Measurements from ENCODE around the gene GLOD5. TPM values are rescaled to one million over a fixed set of nuclear protein-coding genes. Genes with fewer than 3 reads are reported as not detected.

The GLOD5 gene
- total and polyA plus RNA-seq, 2 of the 4 experiments (the other 2 are of a cell fraction), result not detected

DNA sequence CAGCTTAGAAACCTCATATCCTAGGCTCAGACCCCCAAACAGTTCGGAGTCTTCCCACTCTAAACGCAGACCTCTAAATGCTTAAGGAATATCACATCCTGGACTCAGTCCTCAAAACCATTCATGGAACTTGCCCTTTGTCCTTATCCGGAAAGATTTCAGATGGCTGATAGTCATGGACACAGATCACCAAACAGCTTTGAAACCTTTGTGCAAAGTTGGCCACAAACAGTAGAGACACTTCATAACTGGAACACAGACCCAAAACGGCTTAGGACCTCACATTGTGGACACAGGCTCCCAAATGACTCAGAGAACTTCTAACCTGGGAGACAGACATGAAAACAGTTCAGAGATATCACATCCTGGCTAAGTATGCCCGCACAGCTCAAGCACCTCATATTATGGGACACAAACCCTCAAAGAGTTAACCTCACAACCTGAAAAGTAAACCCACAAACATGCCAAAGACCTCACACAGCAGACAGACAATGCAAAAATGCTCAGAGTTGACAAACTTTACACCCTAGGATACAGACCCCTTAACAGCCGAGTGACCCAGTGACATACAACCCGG, 49.5 kb upstream of the GLOD5 start:
- H3K9me3 ChIP-seq (ENCODE audit: control insufficient read depth, insufficient read depth, low read length), result peaks cover 3% of the 10 kb centered on the region; the same call in 1 of the 2 replicates
- H2BK20ac ChIP-seq (ENCODE audit: low read depth, low read length), result no peak overlapping the region
- H3K27ac ChIP-seq (ENCODE audit: insufficient read depth, low read length), result no peak overlapping the region
- no peak overlapping the region for H2AK5ac ChIP-seq (ENCODE audit: low read depth, low read length)
- no peak overlapping the region for H3K23ac ChIP-seq (ENCODE audit: low read depth, low read length)
- H3K4me1 ChIP-seq (ENCODE audit: control insufficient read depth, insufficient read depth, low read length), result 0 out of 2 replicates have a peak, but pooled peaks cover 2% of the 10 kb centered on the region
- intact Hi-C loops (cut with micrococcal nuclease), result no loop called here
- no peaks in the 10 kb centered on the region for H3K36me3 ChIP-seq (ENCODE audit: control insufficient read depth, insufficient read depth, low read length)
- in situ Hi-C loops (cut with MboI; ENCODE audit: low sequenced_read_pairs), result no loop called here
- no peak for ATAC-seq (ENCODE audit: low read depth)
- no peak overlapping the region for H3K4ac ChIP-seq (ENCODE audit: low read depth, low read length)
- H2AFZ ChIP-seq (replicated peaks; ENCODE audit: low read length, poor library complexity), result no peak overlapping the region
- dilution Hi-C loops (cut with HindIII; ENCODE audit: low sequenced_read_pairs, unreplicated experiment), result no loop called here
- no peak overlapping the region for H4K5ac ChIP-seq (ENCODE audit: low read depth, low read length)
- no peak overlapping the region for H2BK15ac ChIP-seq (ENCODE audit: low read depth, low read length)
- H3K79me1 ChIP-seq (ENCODE audit: low read depth in 1 of 2, low read length in 2 of 2), result no peaks in the 10 kb centered on the region
- no peaks in the 10 kb centered on the region for H4K20me1 ChIP-seq (ENCODE audit: insufficient read depth, low read length)
- POLR2A ChIA-PET (ENCODE audit: unreplicated experiment), result no interaction called here
- no peak overlapping the region for H2BK5ac ChIP-seq (ENCODE audit: low read depth, low read length, poor library complexity, severe bottlenecking)
- CTCF ChIA-PET, result interaction anchor here (0.8 kb wide), 1 partner anchor 12 kb away, joined by 5 read pairs; no protein-coding TSS in a partner anchor
- H3K14ac ChIP-seq (replicated peaks; ENCODE audit: low read depth, low read length), result no peak overlapping the region
- TF ChIP-seq BHLHE40 (IDR thresholded peaks at IDR 0.05; ENCODE audit: low read depth, low read length) (no peak), CHD1 (IDR thresholded peaks at IDR 0.05; ENCODE audit: low read depth, low read length) (no peak), RCOR1 (IDR thresholded peaks at IDR 0.05; ENCODE audit: insufficient replicate concordance, low read length) (no peak), MAFK (IDR thresholded peaks at IDR 0.05; ENCODE audit: low read depth, low read length) (no peak), RAD21 (IDR thresholded peaks at IDR 0.05; ENCODE audit: low read length) (no peak), POLR2A (IDR thresholded peaks at IDR 0.05; ENCODE audit: low read depth, low read length) (no peak), USF2 (IDR thresholded peaks at IDR 0.05; ENCODE audit: low read depth, low read length) (no peak), RFX5 (IDR thresholded peaks at IDR 0.05; ENCODE audit: low read depth, low read length) (no peak), MAZ (IDR thresholded peaks at IDR 0.05; ENCODE audit: borderline replicate concordance, low read depth, low read length) (no peak)
- TF ChIP-seq, protein P1, sequence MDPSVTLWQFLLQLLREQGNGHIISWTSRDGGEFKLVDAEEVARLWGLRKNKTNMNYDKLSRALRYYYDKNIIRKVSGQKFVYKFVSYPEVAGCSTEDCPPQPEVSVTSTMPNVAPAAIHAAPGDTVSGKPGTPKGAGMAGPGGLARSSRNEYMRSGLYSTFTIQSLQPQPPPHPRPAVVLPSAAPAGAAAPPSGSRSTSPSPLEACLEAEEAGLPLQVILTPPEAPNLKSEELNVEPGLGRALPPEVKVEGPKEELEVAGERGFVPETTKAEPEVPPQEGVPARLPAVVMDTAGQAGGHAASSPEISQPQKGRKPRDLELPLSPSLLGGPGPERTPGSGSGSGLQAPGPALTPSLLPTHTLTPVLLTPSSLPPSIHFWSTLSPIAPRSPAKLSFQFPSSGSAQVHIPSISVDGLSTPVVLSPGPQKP (IDR thresholded peaks at IDR 0.05; ENCODE audit: borderline replicate concordance, low read depth, low read length), result no peak
- H3K9me1 ChIP-seq (ENCODE audit: insufficient read depth, low read length), result no peaks in the 10 kb centered on the region
- no peak overlapping the region for H3K4me3 ChIP-seq (ENCODE audit: insufficient read depth, low read depth, low read length)
- BruUV-seq (replicated peaks), result no TSS peak
- 82% methylated on average over 3 of the region's 7 CpGs; no CpG with 5 or more reads in 1 of the 2 experiments for WGBS, 2 experiments (ENCODE audit: extremely low coverage in 2 of 2, insufficient read length in 1 of 2)
- DNase-seq, result no peak
- H4K91ac ChIP-seq (ENCODE audit: insufficient read depth, low read depth, low read length), result no peak overlapping the region
- no peak overlapping the region for H3K9ac ChIP-seq (ENCODE audit: low read depth, low read length)
- H3K18ac ChIP-seq (ENCODE audit: low read depth, low read length), result no peak overlapping the region
- H4K8ac ChIP-seq (ENCODE audit: low read depth in 2 of 2, low read length in 2 of 2), result no peak overlapping the region
- no peak overlapping the region for H2BK120ac ChIP-seq (ENCODE audit: low read depth, low read length)
- H3K27me3 ChIP-seq (ENCODE audit: control insufficient read depth, insufficient read depth, low read length), result no peaks in the 10 kb centered on the region; the same call in 1 of the 2 replicates
- no peak overlapping the region for H2AK9ac ChIP-seq (replicated peaks; ENCODE audit: low read depth, low read length, poor library complexity)
- H3K56ac ChIP-seq (ENCODE audit: extremely low read depth, insufficient read depth, low read length), result no peak overlapping the region
- H3K4me2 ChIP-seq (ENCODE audit: low read depth, low read length), result no peak overlapping the region
